Left lobe of liver (tissue), 2 donors: ENCODE measurements around the gene OXCT2. TPM values are rescaled to one million over a fixed set of nuclear protein-coding genes. Genes with fewer than 3 reads are reported as not detected.

Source experiments
- ATAC-seq: fragments of 200-7000 bp; cut with Tn5 transposase; one replicate; pipeline ENCODE4 v1.9.1; 2020; ENCODE audit warnings: mild to moderate bottlenecking, moderate library complexity
- DNase-seq: peaks from one replicate; pipeline ENCODE4 v3.0.0-alpha.2; 2020; ENCODE audit warnings: low spot score
- total RNA-seq: library from RNA; stranded (reverse); gene quantifications from one replicate; pipeline ENCODE4 v1.2.1, GENCODE V29; 2021
- donor health status: DM: no; HTN: no; CAD: no; lungs with moderate emphysema.
- donor health status: DM: no; HTN: yes; CAD: no.

Gene OXCT2
- total RNA-seq, 1 donor from 2014 or later, result not detected

GRCh38 chr1:39738622-39739366 lies 32.4 kb downstream of the OXCT2 start, which contains the start of gene PPIE:
PPIE (plus strand) TSS chr1:39738882; CDS start chr1:39738901, 19 bp downstream.
- peak; percentile 92 for DNase-seq
- peak; percentile 99 for ATAC-seq

DNA sequence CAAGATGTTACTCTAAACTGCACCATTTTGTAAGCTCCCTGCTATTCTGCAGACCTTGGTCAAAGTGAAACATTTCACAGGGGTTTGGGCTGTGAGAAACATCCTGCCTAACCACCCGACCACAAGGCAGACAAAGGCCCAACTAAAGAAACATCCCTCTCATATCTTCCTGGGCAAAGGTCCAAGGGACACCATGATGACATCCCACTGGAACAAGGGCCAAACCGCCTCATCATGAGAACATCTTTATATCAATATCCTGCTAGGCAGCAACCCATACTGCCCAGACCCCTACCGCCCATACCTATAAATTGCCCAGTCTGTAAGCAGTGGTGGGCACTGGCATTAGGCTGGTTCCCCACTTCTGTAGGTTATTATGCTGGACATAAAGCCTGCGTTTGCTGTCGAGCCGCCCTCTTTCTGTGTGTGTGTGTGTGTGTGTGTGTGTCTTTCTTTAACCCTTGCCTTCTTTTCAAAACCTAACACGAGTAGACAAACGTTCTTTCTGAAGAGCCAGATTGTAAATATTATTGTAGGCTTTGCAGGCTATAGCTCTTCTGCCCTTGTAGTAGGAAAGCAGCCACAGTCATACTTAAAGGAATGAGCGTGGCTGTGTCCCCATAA lies 33.5 kb downstream of the OXCT2 start:
- peak; percentile 37 for DNase-seq
- no peak for ATAC-seq

- DNase-seq (no peak), ATAC-seq (no peak)
Observed at GRCh38 chr1:39735731-39736130, 35.4 kb downstream of the OXCT2 start.

DNA sequence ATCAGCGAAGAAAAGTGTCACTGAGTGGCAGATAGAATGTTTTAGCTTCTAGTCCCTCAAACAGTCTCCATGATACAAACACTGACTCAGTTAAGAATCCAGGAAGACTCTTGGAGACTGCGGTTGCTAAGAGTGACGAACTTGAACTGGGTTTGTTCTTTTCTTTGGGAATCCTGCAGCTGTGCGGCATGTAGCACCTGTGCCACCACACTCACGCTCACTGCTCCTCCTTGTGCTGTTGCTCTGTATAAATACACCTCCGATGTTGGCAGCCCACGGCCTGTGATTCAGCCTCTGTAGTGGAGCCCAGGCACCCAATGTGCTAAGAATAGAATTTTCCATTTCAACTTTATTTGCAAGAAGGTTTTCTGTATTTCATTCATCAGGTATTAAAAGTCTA lies 38.0 kb downstream of the OXCT2 start:
- no peak for ATAC-seq
- DNase-seq, result peak; percentile 7

DNA sequence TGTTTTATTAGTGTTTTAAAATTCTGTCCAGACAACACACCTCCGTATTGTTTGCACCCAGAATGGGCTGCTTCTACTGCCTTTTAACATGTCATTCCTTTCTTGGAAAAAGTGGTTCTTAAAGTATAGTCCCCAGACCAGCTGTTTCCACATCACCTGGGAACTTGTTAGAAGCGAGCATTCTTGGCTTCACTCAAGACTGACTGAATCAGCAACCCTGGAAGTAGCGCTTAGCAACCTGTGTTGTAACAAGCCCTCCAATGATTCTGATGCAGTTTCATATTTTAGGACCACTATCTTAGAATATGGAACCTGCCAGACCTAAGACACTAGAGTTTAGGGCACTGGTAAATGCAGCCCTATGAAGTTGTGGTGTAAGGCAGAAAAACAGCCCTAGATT lies 38.4 kb downstream of the OXCT2 start:
- DNase-seq (no peak), ATAC-seq (no peak)

- DNase-seq, result no peak
- ATAC-seq, result no peak
Observed at GRCh38 chr1:39729842-39730241, 41.3 kb downstream of the OXCT2 start.

DNA sequence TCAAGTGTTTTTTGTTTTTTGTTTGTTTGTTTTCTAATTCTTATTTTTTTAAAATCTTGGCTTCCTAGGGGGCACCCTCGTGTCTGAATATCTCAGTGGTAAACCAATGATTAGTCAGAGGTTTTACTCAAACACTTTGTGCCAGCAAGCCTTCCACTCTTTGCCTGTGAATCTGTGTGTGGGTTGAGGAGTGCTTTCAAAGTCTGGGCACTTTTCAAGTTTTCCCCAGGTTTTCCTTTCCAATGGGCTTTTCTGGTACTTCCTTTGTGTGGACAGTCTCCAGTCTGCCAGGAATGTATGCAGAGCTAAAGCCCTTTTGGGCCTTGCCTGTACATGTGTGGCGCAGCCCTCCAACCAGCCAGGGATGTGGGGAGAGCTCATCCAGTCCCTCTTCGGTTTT lies 42.1 kb downstream of the OXCT2 start:
- ATAC-seq, result no peak
- peak; percentile 23 for DNase-seq

DNA sequence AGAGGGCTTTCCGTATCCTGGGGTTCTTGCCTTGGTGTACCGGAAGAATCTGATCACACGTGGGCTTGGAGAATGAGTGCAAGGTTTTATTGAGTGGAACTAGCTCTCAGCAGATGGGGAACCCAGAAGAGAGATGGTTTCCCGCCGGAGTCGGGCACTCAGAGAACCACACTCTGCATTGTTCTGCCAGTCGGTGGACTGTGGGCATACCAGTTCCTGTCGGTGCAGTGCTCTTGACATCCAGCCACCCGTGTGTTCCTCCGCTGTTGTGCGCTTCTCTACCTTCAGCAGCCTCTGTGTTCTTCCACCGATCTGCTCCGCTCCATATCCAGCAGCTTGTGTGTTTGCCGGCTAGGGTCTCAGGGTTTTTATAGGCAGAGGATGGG lies 43.2 kb downstream of the OXCT2 start:
- ATAC-seq, result no peak
- DNase-seq, result peak; percentile 23

- ATAC-seq, result no peak
- peak; percentile 5 for DNase-seq
Observed at GRCh38 chr1:39727221-39727931, 43.8 kb downstream of the OXCT2 start.

DNA sequence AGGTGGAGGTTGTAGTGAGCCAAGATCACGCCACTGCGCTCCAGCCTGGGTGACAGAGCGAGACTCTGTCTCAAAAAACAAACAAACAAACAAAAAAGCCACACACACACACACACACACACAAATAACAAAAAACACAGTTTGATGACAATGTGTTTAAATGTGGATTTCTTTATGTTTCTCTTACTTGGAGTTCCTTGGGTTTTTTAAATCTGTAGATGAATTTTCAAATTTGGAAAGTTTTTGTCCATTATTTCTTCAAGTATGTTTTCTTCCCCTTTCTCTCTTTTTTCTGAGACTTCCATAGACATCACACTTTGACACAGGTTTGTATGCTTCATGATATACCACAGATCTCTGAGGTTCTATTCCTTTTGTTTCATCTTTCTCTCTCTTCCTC lies 44.5 kb downstream of the OXCT2 start:
- ATAC-seq (no peak), DNase-seq (no peak)

- DNase-seq (no peak), ATAC-seq (no peak)
Observed at GRCh38 chr1:39722495-39722894, 48.7 kb downstream of the OXCT2 start.

GRCh38 chr1:39721664-39722063 lies 49.5 kb downstream of the OXCT2 start:
- DNase-seq (no peak), ATAC-seq (no peak)

- DNase-seq (no peak), ATAC-seq (peak; percentile 95)
Observed at GRCh38 chr1:39720094-39720999, 50.8 kb downstream of the OXCT2 start.

Other genes starting within 250 kb of the OXCT2 start
- gene PABPC4, start 194.6 kb downstream of the OXCT2 start, total RNA-seq, result 109 TPM
- gene HEYL, start 131.7 kb downstream of the OXCT2 start, total RNA-seq, result 1.9 TPM
- not detected for gene NT5C1A, start 99.2 kb downstream of the OXCT2 start, total RNA-seq
- gene HPCAL4, start 79.9 kb downstream of the OXCT2 start, total RNA-seq, result 0.08 TPM
- gene PPIE, start 32.5 kb downstream of the OXCT2 start, total RNA-seq, result 16.6 TPM
- gene BMP8B, start 17.5 kb upstream of the OXCT2 start, total RNA-seq, result 0.10 TPM
- gene TRIT1, start 112.2 kb upstream of the OXCT2 start, total RNA-seq, result 5.5 TPM
- gene MYCL, start 130.6 kb upstream of the OXCT2 start, total RNA-seq, result 14.7 TPM
- 108 TPM for gene MFSD2A, start 183.8 kb upstream of the OXCT2 start, total RNA-seq